MM.1S (cell line): Measurements from ENCODE around the gene RFXAP.

Experiments
- EZH2 ChIP-seq: fragments of 300-600 bp; sonication (generic); optimal IDR thresholded peaks from 2 replicates; pipeline ENCODE3; 2017; ENCODE audit warnings: low read depth, mild to moderate bottlenecking, antibody characterized with exemption, low read length, mixed read lengths
- TF ChIP-seq, protein P1 (sequence below): fragments of 300-600 bp; sonication (generic); IDR thresholded peaks from 2 replicates; pipeline ENCODE4 v1.5.1; 2016; ENCODE audit warnings: antibody characterized with exemption, low read length, mixed read lengths

DNA sequence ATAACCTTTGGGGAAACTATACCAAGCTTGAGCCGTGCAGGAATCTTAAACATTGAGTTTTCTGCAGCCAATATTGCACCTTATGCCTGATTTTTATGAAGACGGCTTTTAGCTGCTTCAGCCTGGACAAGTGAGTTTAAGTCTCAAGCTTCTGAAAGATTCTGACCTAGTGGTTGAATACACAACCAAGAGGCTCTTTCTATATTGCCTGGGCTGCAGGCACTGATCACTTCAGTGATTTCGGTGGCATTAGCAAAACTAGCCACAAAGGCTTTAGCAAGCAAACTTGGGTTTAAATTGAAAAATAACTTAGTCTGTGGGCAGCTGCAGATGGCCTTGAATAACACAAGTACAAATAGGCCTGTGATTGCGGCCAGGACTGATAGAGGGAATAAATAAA is 29.3 kb upstream of the RFXAP start:
- TF ChIP-seq EZH2: no peak
- TF ChIP-seq, protein P1, sequence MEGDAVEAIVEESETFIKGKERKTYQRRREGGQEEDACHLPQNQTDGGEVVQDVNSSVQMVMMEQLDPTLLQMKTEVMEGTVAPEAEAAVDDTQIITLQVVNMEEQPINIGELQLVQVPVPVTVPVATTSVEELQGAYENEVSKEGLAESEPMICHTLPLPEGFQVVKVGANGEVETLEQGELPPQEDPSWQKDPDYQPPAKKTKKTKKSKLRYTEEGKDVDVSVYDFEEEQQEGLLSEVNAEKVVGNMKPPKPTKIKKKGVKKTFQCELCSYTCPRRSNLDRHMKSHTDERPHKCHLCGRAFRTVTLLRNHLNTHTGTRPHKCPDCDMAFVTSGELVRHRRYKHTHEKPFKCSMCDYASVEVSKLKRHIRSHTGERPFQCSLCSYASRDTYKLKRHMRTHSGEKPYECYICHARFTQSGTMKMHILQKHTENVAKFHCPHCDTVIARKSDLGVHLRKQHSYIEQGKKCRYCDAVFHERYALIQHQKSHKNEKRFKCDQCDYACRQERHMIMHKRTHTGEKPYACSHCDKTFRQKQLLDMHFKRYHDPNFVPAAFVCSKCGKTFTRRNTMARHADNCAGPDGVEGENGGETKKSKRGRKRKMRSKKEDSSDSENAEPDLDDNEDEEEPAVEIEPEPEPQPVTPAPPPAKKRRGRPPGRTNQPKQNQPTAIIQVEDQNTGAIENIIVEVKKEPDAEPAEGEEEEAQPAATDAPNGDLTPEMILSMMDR: no peak
